Measurements from ENCODE around the gene MGAT1.
"Not testable (repeated sequence)": the region's sequence is repeated elsewhere in the genome, so short reads cannot be mapped to it uniquely, and the experiment has no call there.

The MGAT1 gene

GRCh38 chr5:180803181-180804128 lies 849 bp upstream of the MGAT1 start:
- peak; percentile 90 for DNase-seq

- no peak for DNase-seq
Observed at GRCh38 chr5:180801596-180802324, 846 bp downstream of the MGAT1 start.

GRCh38 chr5:180799902-180800801 lies 2.5 kb downstream of the MGAT1 start:
- peak; percentile 35 for DNase-seq

GRCh38 chr5:180799194-180799593 lies 3.4 kb downstream of the MGAT1 start:
- DNase-seq, result no peak

GRCh38 chr5:180798193-180798592 lies 4.4 kb downstream of the MGAT1 start:
- DNase-seq, result no peak

GRCh38 chr5:180797256-180798192 lies 5.1 kb downstream of the MGAT1 start:
- no peak for DNase-seq

GRCh38 chr5:180795771-180796313 lies 6.8 kb downstream of the MGAT1 start:
- no peak for DNase-seq

GRCh38 chr5:180792965-180793287 lies 9.7 kb downstream of the MGAT1 start:
- DNase-seq, result no peak

GRCh38 chr5:180792287-180792964 lies 10.2 kb downstream of the MGAT1 start:
- no peak for DNase-seq

- DNase-seq, result no peak
Observed at GRCh38 chr5:180791611-180792213, 10.9 kb downstream of the MGAT1 start.

- no peak for DNase-seq
Observed at GRCh38 chr5:180790524-180790923, 12.1 kb downstream of the MGAT1 start.

GRCh38 chr5:180790020-180790419 lies 12.6 kb downstream of the MGAT1 start:
- DNase-seq, result no peak

GRCh38 chr5:180788651-180789410 lies 13.8 kb downstream of the MGAT1 start:
- not testable (repeated sequence) for DNase-seq

GRCh38 chr5:180787711-180788431 lies 14.7 kb downstream of the MGAT1 start:
- no peak for DNase-seq

GRCh38 chr5:180786531-180787398 lies 15.8 kb downstream of the MGAT1 start:
- no peak for DNase-seq

- no peak for DNase-seq
Observed at GRCh38 chr5:180785794-180786221, 16.8 kb downstream of the MGAT1 start.

- DNase-seq, result no peak
Observed at GRCh38 chr5:180785121-180785781, 17.4 kb downstream of the MGAT1 start.

Measured in NK-92 treated with Interleukin-12 subunit alpha and Interleukin-12 subunit beta, amount 100 ng/mL, for 24 hours (cell line).